Measurements from ENCODE around the gene SLC25A26.
"Not testable (repeated sequence)": the region's sequence is repeated elsewhere in the genome, so short reads cannot be mapped to it uniquely, and the experiment has no call there.

Gene SLC25A26

GRCh38 chr3:66224220-66224619 is 3.4 kb downstream of the SLC25A26 start:
- Histone ChIP-seq H3K4me3 (ENCODE audit: insufficient read length, low read depth) (no peak overlapping the region), H3K9ac (ENCODE audit: insufficient read length, low read depth) (no peak overlapping the region), H3K36me3 (ENCODE audit: insufficient read depth, insufficient read length, low read length) (peaks cover 29% of the 10 kb centered on the region), H3K4me1 (ENCODE audit: insufficient read depth, insufficient read length) (no peaks in the 10 kb centered on the region), H3K9me3 (ENCODE audit: insufficient read depth, low read length) (no peaks in the 10 kb centered on the region), H3K27me3 (ENCODE audit: insufficient read depth, insufficient read length) (peaks cover 10% of the 10 kb centered on the region)
- TF ChIP-seq ZNF274 (IDR thresholded peaks at IDR 0.05; ENCODE audit: low read depth, low read length) (no peak), YY1 (IDR thresholded peaks at IDR 0.05; ENCODE audit: insufficient read depth, insufficient read length) (no peak), SUZ12 (IDR thresholded peaks at IDR 0.05; ENCODE audit: extremely low read depth, insufficient read depth, insufficient read length) (no peak)
- no peak for DNase-seq (ENCODE audit: low read depth, low spot score)

DNA sequence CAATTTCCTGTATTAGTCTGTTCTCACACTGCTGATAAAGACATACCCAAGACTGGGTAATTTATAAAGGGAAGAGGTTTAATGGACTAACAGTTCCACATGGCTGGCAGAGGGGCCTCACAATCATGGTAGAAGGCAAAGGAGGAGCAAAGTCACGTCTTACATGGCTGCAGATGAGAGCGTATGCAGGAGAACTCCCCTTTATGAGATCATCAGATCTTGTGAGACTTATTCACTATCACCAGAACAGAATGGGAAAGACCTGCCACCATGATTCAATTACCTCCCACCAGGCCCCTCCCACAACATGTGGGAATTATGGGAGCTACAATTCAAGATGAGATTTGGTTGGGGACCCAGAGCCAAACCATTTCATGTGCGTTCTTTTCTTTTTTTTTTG is 5.3 kb downstream of the SLC25A26 start:
- DNase-seq (ENCODE audit: low read depth, low spot score); H3K4me3 ChIP-seq (ENCODE audit: insufficient read length, low read depth); H3K4me1 ChIP-seq (ENCODE audit: insufficient read depth, insufficient read length); H3K27me3 ChIP-seq (ENCODE audit: insufficient read depth, insufficient read length); H3K9me3 ChIP-seq (ENCODE audit: insufficient read depth, low read length); H3K9ac ChIP-seq (ENCODE audit: insufficient read length, low read depth): not testable (repeated sequence)
- H3K36me3 ChIP-seq (ENCODE audit: insufficient read depth, insufficient read length, low read length): peaks cover 29% of the 10 kb centered on the region

- H3K9me3 ChIP-seq (ENCODE audit: insufficient read depth, low read length): no peaks in the 10 kb centered on the region
- H3K9ac ChIP-seq (ENCODE audit: insufficient read length, low read depth): no peak overlapping the region
- H3K4me3 ChIP-seq (ENCODE audit: insufficient read length, low read depth): no peak overlapping the region
- no peak for TF ChIP-seq YY1 (IDR thresholded peaks at IDR 0.05; ENCODE audit: insufficient read depth, insufficient read length)
- no peak for TF ChIP-seq ZNF274 (IDR thresholded peaks at IDR 0.05; ENCODE audit: low read depth, low read length)
- no peak for TF ChIP-seq SUZ12 (IDR thresholded peaks at IDR 0.05; ENCODE audit: extremely low read depth, insufficient read depth, insufficient read length)
- no peak for DNase-seq (ENCODE audit: low read depth, low spot score)
- no peaks in the 10 kb centered on the region for H3K27me3 ChIP-seq (ENCODE audit: insufficient read depth, insufficient read length)
- H3K36me3 ChIP-seq (ENCODE audit: insufficient read depth, insufficient read length, low read length): peaks cover 29% of the 10 kb centered on the region
- H3K4me1 ChIP-seq (ENCODE audit: insufficient read depth, insufficient read length): no peaks in the 10 kb centered on the region
These were observed 6.2 kb downstream of the SLC25A26 start for GRCh38 chr3:66227051-66227450.

GRCh38 chr3:66227915-66228314 is 7.1 kb downstream of the SLC25A26 start:
- Histone ChIP-seq H3K4me3 (ENCODE audit: insufficient read length, low read depth) (no peak overlapping the region), H3K9me3 (ENCODE audit: insufficient read depth, low read length) (no peaks in the 10 kb centered on the region), H3K9ac (ENCODE audit: insufficient read length, low read depth) (no peak overlapping the region), H3K4me1 (ENCODE audit: insufficient read depth, insufficient read length) (no peaks in the 10 kb centered on the region), H3K27me3 (ENCODE audit: insufficient read depth, insufficient read length) (no peaks in the 10 kb centered on the region), H3K36me3 (ENCODE audit: insufficient read depth, insufficient read length, low read length) (peaks cover 20% of the 10 kb centered on the region)
- no peak for TF ChIP-seq YY1 (IDR thresholded peaks at IDR 0.05; ENCODE audit: insufficient read depth, insufficient read length)
- no peak for TF ChIP-seq SUZ12 (IDR thresholded peaks at IDR 0.05; ENCODE audit: extremely low read depth, insufficient read depth, insufficient read length)
- no peak for DNase-seq (ENCODE audit: low read depth, low spot score)

DNA sequence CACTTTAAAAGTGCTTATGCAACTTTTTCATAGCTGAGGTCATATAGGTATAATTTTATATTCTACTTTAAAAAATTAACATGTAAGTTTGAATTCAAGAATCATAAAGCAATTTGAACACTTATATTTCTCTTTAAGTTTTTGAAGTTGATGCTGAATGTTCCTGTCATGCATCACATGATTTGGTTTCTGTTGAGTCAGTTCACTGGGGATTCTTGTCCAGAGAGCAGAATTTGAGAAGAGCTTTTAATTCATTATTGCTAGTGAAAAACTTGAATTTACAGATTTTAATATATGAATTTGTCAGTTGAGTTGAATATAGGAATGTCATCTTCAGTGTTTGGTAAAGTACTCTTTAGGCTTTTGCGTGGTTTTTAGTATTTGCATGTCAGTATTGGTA is 7.9 kb downstream of the SLC25A26 start:
- H3K4me1 ChIP-seq (ENCODE audit: insufficient read depth, insufficient read length): no peaks in the 10 kb centered on the region
- no peaks in the 10 kb centered on the region for H3K9me3 ChIP-seq (ENCODE audit: insufficient read depth, low read length)
- H3K36me3 ChIP-seq (ENCODE audit: insufficient read depth, insufficient read length, low read length): peaks cover 13% of the 10 kb centered on the region
- H3K4me3 ChIP-seq (ENCODE audit: insufficient read length, low read depth): no peak overlapping the region
- H3K9ac ChIP-seq (ENCODE audit: insufficient read length, low read depth): no peak overlapping the region
- TF ChIP-seq YY1 (IDR thresholded peaks at IDR 0.05; ENCODE audit: insufficient read depth, insufficient read length) (no peak), ZNF274 (IDR thresholded peaks at IDR 0.05; ENCODE audit: low read depth, low read length) (no peak), SUZ12 (IDR thresholded peaks at IDR 0.05; ENCODE audit: extremely low read depth, insufficient read depth, insufficient read length) (no peak)
- DNase-seq (ENCODE audit: low read depth, low spot score): no peak
- H3K27me3 ChIP-seq (ENCODE audit: insufficient read depth, insufficient read length): no peaks in the 10 kb centered on the region

- peaks cover 5% of the 10 kb centered on the region for H3K36me3 ChIP-seq (ENCODE audit: insufficient read depth, insufficient read length, low read length)
- TF ChIP-seq YY1 (IDR thresholded peaks at IDR 0.05; ENCODE audit: insufficient read depth, insufficient read length) (no peak), SUZ12 (IDR thresholded peaks at IDR 0.05; ENCODE audit: extremely low read depth, insufficient read depth, insufficient read length) (no peak)
- DNase-seq (ENCODE audit: low read depth, low spot score): no peak
- no peak overlapping the region for H3K4me3 ChIP-seq (ENCODE audit: insufficient read length, low read depth)
- H3K27me3 ChIP-seq (ENCODE audit: insufficient read depth, insufficient read length): no peaks in the 10 kb centered on the region
- no peak overlapping the region for H3K9ac ChIP-seq (ENCODE audit: insufficient read length, low read depth)
- H3K9me3 ChIP-seq (ENCODE audit: insufficient read depth, low read length): peaks cover 7% of the 10 kb centered on the region; the same call in 1 of the 2 replicates
- no peaks in the 10 kb centered on the region for H3K4me1 ChIP-seq (ENCODE audit: insufficient read depth, insufficient read length)
These were observed 9.1 kb downstream of the SLC25A26 start for GRCh38 chr3:66229931-66230330.

DNA sequence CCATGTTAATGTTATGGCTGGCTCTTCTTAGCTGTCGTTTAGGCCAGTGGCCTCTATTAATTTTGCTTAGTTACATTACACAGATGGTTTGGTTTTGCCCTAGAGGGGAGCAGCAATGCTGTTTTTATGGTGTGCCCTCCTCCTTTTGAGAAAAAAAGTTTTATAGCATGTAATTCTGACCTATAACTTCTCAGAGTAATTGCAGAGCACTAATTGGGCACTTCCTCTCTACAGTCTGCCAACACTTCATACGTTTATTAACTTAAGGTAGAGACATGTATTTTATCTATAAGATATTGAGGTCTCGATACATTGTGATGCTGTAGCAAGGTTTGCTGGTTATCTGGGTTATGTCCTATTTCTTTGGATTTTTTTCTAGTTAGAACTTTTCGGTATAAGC is 12.2 kb downstream of the SLC25A26 start:
- H3K36me3 ChIP-seq (ENCODE audit: insufficient read depth, insufficient read length, low read length): no peaks in the 10 kb centered on the region
- no peak for DNase-seq (ENCODE audit: low read depth, low spot score)
- H3K9ac ChIP-seq (ENCODE audit: insufficient read length, low read depth): no peak overlapping the region
- TF ChIP-seq YY1 (IDR thresholded peaks at IDR 0.05; ENCODE audit: insufficient read depth, insufficient read length): no peak
- TF ChIP-seq SUZ12 (IDR thresholded peaks at IDR 0.05; ENCODE audit: extremely low read depth, insufficient read depth, insufficient read length): no peak
- no peak for TF ChIP-seq ZNF274 (IDR thresholded peaks at IDR 0.05; ENCODE audit: low read depth, low read length)
- no peaks in the 10 kb centered on the region for H3K27me3 ChIP-seq (ENCODE audit: insufficient read depth, insufficient read length)
- no peak overlapping the region for H3K4me3 ChIP-seq (ENCODE audit: insufficient read length, low read depth)
- peaks cover 9% of the 10 kb centered on the region; the same call in 1 of the 2 replicates for H3K9me3 ChIP-seq (ENCODE audit: insufficient read depth, low read length)
- no peaks in the 10 kb centered on the region for H3K4me1 ChIP-seq (ENCODE audit: insufficient read depth, insufficient read length)

DNA sequence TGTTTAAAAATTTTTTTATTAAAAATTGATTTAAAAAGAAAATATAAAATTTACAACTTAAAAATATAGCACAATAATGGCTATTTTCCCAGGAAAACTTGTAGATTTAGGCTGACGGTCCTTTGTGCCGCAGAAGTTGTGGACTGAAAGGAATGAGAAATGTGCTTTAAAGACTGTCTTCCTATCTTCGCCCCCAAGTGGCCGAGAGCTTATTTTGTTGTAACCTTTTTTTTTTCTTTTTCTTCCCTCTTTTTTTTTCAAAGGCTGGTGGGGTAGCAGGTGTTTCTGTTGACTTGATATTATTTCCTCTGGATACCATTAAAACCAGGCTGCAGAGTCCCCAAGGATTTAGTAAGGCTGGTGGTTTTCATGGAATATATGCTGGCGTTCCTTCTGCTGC is 15.5 kb downstream of the SLC25A26 start:
- Histone ChIP-seq H3K4me1 (ENCODE audit: insufficient read depth, insufficient read length) (no peaks in the 10 kb centered on the region), H3K9ac (ENCODE audit: insufficient read length, low read depth) (no peak overlapping the region), H3K9me3 (ENCODE audit: insufficient read depth, low read length) (peaks cover 21% of the 10 kb centered on the region), H3K36me3 (ENCODE audit: insufficient read depth, insufficient read length, low read length) (peaks cover 7% of the 10 kb centered on the region), H3K4me3 (ENCODE audit: insufficient read length, low read depth) (no peak overlapping the region), H3K27me3 (ENCODE audit: insufficient read depth, insufficient read length) (no peaks in the 10 kb centered on the region)
- DNase-seq (ENCODE audit: low read depth, low spot score): peak; percentile 43
- TF ChIP-seq ZNF274 (IDR thresholded peaks at IDR 0.05; ENCODE audit: low read depth, low read length): no peak
- TF ChIP-seq SUZ12 (IDR thresholded peaks at IDR 0.05; ENCODE audit: extremely low read depth, insufficient read depth, insufficient read length): no peak
- TF ChIP-seq YY1 (IDR thresholded peaks at IDR 0.05; ENCODE audit: insufficient read depth, insufficient read length): no peak
